H4 (cell line): Measurements from ENCODE around the gene GGT6. TPM values are rescaled to one million over a fixed set of nuclear protein-coding genes. Genes with fewer than 3 reads are reported as not detected.
"Not testable (repeated sequence)": the region's sequence is repeated elsewhere in the genome, so short reads cannot be mapped to it uniquely, and the experiment has no call there.

Experiments used
- DNase-seq: peaks from one replicate; pipeline ENCODE4 v3.0.0-alpha.2; 2015; ENCODE audit warnings: low spot score
- total RNA-seq: library from RNA; depleted of rRNA; stranded (reverse); fragments of >200 nt; shearing (Covaris generic); gene quantifications from 2 replicates; pipeline ENCODE4 v1.2.3, GENCODE V29; 2014; rRNA removed

The GGT6 gene, protein sequence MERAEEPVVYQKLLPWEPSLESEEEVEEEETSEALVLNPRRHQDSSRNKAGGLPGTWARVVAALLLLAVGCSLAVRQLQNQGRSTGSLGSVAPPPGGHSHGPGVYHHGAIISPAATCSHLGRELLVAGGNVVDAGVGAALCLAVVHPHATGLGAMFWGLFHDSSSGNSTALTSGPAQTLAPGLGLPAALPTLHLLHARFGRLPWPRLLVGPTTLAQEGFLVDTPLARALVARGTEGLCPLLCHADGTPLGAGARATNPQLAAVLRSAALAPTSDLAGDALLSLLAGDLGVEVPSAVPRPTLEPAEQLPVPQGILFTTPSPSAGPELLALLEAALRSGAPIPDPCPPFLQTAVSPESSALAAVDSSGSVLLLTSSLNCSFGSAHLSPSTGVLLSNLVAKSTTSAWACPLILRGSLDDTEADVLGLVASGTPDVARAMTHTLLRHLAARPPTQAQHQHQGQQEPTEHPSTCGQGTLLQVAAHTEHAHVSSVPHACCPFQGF
- total RNA-seq: not detected in 2 replicates

DNA sequence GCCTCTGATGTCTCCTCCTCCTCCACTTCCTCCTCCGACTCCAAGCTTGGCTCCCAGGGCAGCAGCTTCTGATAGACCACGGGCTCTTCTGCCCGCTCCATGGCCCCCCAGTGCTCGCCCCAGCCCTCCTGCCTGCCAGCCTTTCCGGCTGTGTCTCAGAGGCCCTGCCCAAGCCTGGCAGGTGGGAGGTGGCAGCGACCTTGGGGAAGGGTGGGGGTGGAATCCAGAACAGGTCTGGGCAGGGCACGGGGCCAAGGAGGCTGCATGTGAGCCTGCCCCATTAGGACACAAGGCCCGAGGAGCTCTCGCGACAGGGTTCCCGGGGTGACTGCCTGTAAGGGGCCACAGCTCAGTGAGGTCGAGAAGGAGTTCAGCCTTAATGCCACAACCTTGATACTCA, at the start of gene GGT6:
Gene GGT6, minus strand, starts transcription at position 157 of the 400 bp plus-strand sequence. Its CDS starts 56 bp downstream, at position 101.
- DNase-seq: no peak

GRCh38 chr17:4610162-4610561, 49.8 kb upstream of the GGT6 start:
- DNase-seq: no peak

DNA sequence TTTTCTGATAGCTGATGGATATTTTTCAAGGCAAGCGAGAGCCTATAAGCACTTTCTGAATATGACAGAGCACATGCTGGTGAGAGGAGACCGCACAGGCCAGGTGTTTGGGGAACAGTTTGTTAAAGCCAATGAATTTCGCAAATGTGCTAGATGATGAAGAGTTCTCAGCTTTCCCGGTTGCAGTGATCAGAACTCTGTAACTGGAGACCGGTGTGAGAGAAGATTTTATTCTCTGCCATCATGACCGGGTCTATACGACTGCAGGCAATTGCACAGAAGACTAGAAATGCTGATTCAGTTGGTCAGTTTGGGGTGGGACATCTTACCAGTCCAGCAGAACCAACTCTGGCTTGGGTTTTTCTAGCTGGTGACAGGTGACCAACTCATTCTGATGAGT, 49.4 kb upstream of the GGT6 start:
- no peak for DNase-seq

GRCh38 chr17:4607773-4608187, 47.4 kb upstream of the GGT6 start:
- DNase-seq: no peak

DNA sequence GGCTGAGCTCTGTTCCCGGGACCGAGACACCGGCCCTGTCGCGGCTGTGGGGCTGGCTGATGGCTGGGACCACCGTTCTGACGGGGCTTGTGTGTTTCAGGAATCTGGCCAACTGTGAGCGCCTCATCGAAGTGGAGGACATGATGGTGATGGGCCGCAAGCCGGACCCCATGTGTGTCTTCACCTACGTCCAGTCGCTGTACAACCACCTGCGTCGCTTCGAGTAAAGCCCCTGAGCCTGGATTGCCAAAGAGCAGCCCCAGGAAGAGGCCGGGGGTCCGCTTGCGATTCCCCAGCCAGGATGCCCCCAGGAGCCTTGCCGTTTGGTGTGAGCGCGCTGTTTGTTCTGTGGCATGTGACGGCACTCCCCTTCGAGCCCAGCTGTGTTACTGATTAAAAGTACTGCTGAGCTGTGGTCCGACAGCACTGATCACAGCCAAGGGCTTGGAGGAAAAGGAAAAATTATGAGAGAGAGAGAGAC, 46.9 kb upstream of the GGT6 start:
- DNase-seq: no peak

DNA sequence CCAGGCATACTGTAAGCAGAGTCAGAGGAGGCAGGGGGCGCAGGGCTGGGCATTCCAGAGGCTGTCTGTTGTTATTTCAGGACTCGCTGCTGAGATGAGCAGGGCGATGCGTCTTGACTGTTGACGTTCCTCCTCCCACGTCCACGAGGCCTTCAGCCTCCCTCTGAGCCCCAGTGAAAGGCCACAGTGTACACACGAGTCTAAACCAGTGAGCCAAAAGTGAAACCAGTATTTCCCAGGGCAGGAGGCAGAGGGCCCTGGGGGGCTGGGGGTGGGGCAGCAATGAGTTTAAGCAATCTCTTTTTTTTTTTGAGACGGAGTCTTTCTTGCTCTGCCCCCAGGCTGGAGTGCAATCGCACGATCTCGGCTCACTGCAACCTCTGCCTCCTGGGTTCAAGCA, 45.4 kb upstream of the GGT6 start:
- no peak for DNase-seq

- DNase-seq: not testable (repeated sequence)
These were observed 44.4 kb upstream of the GGT6 start for GRCh38 chr17:4604736-4605135.

DNA sequence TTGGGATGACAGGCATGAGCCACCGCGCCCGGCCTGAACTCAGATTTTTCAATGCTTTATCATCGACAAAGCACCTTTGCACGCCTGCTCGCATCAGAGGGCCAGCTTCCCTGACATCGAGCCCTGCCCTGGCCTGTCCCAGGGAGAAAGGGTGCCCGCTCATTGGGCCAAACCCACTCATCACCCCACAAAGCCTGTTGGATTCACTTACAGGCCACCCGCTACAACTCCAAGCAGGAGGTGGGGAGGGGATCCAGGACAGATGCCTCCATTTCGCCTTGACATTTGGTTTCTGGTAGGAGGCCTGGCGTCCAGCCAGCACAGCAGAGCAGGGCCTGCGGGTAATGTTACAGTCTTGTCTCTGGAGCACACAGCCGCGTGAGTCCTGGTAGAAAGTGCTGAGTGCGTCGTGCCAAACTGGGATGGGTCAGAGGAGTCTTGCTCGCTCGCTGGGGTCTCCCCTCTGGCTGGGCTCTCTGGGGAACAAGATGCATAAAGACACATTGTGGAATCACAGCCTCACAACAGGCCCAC, 43.8 kb upstream of the GGT6 start:
- DNase-seq: no peak

GRCh38 chr17:4602041-4602440, 41.7 kb upstream of the GGT6 start:
- no peak for DNase-seq

- DNase-seq: no peak
These were observed 40.9 kb upstream of the GGT6 start for GRCh38 chr17:4601326-4601725.

DNA sequence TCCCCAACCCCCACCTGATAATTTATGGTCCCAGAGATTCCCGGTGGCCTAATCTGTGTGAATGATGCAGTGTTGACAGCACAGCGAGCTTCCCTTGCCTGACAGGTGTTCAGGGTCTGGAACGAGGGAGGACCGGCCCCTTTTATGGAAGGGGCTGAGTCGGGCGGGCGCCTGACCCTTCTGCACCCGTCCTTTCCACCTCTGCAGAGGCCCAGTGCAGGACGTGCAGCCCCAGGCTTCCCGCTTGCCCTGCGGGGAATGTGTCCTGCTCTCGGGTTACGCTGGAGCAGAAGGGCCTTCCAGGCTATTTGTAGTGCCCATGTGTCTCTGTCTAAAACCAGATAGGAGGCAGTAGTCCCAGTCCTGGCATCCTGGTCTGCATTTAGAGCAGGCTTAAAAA, 40.2 kb upstream of the GGT6 start:
- DNase-seq: no peak

DNA sequence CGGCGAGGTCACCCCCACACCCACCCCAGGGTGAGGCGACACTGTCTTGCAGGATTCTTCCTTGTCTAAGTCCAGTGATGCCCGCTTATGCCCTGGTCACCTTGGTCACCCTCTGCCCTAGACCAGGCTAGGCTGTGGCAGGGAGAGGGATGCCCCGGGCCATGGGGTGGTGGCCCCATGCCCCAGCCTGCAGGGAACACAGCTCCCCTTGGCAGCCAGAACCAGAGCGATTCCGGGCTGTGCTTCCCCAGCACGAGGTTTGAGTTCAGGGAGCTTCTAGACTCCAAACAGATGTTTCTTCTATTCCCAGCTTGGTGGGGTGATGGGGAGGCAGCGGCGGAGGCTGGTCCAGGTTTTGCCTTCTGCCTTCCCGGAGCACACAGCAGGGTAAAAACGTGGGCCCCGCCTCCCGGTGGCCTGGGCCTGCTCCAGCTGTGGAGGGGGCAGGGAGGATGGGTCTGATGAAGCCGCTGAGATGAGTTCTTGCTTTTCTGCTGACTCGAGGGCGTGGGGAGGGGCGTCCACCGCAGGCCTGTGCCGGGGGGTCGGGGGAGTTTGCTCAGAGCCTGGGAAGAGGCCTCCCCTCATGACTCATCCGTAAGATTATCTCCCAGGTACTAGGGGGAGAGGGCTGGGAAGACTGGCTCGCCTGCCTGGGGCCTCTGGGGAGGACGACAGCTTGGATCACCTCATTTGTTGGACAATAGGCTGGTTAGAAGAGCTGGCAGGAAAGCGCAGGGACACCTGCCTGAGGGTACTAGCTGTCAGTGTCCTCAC, 39.3 kb upstream of the GGT6 start:
- no peak for DNase-seq

DNA sequence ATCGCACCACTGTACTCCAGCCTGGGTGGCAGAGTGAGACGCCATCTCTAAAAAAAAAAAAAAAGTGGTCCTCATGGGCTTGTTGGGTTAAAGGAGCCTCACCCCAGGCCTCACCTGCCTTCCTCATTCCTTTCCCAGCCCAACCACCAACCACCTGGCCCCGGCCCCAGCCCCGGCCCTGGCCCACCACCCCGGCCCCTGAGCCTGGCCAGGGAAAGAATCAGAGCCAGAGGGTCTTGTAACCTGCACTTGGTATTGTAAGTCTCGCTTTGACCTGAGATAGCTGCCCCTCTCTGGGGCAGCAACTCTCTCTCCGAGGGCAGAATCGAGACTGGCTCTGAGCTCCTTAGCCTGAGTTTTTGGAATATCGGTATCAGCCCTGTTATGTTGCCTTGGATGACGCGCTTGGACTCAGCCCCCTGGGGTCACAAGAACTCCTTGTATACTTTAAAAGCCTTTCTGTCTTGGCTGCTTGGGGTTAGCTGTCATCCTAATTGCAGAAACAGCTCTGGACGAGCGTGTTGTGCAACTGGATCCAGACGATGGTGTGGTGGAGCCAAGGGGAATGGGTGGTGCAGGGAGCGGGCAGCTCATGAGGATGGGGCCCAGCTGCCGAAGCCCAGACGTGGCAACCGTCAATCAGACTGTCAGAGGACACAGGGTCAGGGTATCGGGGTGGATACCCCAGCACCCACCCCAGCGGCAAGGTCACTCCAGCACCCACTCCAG, 38.6 kb upstream of the GGT6 start:
- no peak for DNase-seq

- no peak for DNase-seq
These were observed 37.6 kb upstream of the GGT6 start for GRCh38 chr17:4597975-4598374.

- no peak for DNase-seq
These were observed 36.4 kb upstream of the GGT6 start for GRCh38 chr17:4596636-4597380.

GRCh38 chr17:4595685-4596342, 35.4 kb upstream of the GGT6 start:
- not testable (repeated sequence) for DNase-seq

DNA sequence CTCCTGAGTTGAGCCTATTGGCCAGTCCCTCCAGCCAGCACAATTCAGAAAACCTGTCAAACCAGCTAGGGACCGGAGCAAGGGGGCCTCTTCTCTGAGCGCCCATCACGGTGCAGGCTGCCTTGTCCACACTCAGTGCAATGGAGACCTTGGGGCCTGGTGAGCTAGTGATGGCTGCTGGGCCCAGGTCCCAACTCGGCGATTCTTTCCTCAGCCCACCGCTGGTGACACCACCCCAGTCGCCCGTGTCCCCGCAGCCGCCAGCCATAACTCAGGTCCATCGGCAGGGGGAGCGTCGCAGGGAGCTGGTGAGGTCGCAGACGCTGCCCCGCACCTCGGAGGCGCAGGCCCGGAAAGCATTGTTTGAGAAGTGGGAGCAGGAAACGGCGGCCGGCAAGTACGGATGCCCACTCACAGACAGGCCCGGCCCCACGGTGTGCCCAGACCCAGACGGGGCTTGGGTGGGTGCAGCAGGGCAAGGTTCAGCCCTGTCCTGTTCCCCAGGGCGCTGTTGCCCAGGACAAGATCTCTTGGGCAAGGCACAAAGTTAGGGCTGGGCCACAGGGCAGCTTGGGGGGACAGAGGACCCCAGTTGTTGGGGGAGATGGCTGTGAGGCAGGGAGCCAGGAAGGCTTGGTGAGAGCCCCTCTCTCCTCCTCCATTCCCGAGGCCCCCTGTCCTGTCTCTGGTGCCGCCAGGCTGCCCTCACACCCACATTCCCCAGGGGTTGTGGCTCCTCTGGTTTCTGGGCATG, 34.7 kb upstream of the GGT6 start:
- DNase-seq: no peak

GRCh38 chr17:4594406-4594805, 34.0 kb upstream of the GGT6 start:
- no peak for DNase-seq

DNA sequence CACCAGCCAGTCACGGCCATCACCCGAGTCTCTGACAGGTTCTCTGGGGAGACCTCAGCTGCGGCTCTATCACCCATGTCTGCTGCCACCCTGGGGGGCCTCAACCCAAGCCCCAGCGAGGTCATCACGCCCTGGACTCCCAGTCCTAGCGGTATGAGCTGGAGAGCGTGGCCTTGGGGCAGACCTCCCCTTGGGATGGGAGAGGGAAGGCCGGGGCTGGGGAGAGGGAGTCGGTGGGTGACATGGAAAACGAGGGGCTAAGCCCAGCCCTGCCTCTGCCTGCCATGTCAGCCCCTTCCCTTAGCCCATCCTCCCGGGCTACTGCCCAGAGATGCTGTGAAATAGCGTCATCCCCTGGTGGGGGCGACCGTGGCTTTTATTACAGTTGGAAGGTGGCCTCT, 32.6 kb upstream of the GGT6 start:
- no peak for DNase-seq
